Esophagus mucosa (tissue), 1 donor: ENCODE data around the gene GUCD1. TPM values are rescaled to one million over a fixed set of nuclear protein-coding genes. Genes with fewer than 3 reads are reported as not detected.

ENCODE experiments used
- ATAC-seq: fragments of 200-7000 bp; cut with Tn5 transposase; one replicate; pipeline ENCODE4 v1.9.1; 2020
- total RNA-seq: library from RNA; stranded (reverse); gene quantifications from one replicate; pipeline ENCODE4 v1.2.4, GENCODE V29; 2023
- donor health status: DM: yes; HTN: yes; CAD: no.

Gene GUCD1
- total RNA-seq, 1 donor from 2014 or later, result 50.1 TPM

DNA sequence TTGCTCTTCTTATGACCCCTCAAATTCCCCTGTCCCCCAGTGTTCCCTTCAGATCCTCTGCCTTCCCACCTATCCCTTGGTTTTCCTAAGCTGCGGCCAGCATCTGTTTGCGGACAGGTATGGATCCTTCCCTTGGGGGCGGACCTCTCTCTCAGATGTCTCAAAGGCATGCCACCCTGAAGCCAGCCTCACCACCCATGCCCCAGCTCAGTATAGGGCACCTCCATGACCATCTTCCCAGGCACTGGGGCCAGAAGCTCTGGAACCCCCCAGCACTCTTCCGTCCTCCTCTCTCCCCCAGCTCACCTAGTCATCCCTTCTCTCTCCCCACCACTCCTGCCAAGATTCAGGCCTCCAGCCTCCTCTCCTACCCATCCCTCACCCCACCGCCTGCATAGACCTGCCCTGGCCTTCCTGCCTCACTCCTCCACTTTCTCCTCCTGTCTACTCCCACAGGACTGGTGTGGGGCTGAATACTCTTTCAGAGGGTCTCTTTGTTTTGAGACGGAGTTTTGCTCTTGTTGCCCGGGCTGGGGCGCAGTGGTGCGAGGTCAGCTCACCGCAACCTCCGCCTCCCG, 35.7 kb upstream of the GUCD1 start:
- no peak for ATAC-seq

DNA sequence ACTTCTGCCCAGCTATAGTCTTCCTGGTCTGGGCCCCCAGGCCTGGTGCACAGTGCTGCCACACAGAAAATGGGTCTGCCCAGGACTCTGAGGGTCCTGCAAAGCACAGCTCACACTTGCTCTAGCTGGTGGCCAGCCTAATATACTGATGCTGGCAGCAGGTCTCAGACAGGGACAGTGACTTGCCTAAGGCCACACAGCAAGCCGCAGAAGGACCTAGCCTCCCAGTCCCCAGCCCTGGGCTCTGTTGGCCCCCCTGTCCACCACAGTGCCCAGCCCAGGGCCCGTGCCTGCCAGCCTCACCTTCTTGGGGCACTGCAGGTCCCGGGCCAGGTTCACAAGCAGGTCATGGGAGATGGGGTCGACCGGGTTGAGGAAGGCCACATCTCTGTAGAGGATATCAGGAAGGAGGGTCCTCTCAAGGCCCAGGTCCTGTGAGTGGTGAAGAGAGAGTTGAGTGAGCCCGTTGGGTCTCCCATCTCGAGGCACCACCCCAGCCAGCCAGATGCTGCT, 34.6 kb upstream of the GUCD1 start:
- no peak for ATAC-seq

DNA sequence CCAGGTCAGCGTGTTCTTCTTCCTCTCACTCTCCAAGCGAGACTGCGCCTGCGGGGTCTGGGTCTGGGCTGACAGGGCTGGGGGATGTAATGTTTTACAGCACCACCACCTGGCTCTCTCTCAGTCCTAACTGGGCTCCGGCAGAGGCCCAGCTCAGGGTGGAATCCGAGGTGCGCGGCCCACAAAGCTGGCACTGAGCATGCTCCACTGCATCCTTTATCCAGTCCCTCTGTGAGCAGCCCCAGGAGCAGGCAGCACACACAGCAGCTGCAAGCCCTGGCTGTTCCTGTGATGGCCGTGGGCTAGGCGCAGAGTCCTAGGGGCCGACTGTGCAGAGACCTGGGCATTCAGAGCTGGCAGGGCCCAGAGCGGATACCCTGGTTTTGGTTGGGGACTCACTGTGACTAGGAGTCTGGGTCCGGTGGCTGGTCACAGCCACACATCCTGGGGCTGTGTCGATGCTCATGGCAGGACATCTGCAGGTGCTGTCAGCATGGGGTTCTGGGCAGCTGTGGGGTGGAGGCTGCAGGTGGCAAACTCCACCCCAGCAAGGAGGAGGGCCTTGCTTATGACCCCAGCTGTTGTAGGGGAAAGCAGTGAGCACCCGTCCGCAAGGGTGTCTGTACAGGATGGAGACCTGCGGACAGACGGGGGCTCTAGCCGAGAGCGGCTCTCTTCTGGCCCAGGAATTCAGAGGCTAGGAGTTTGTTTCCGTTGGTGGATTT, 34.0 kb upstream of the GUCD1 start:
- ATAC-seq, result no peak

DNA sequence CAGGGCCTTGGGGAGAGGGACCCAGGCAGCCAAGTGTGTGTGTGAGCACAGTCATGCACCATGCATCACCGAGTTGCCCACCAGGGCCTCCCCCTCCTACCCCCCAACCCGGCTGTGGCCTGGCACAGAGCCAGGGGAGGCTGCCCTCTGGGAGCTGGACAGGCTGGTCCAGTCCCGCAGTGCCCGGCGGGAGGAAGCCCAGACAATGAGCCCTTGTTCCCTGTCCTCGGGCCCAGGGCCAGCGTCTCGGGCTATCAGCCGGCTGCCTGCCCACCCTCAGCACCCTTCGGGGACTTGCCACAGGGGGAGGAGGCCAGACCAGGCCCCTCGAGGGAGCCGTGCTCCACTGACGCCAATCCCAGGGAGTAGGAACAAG, 33.4 kb upstream of the GUCD1 start:
- no peak for ATAC-seq

DNA sequence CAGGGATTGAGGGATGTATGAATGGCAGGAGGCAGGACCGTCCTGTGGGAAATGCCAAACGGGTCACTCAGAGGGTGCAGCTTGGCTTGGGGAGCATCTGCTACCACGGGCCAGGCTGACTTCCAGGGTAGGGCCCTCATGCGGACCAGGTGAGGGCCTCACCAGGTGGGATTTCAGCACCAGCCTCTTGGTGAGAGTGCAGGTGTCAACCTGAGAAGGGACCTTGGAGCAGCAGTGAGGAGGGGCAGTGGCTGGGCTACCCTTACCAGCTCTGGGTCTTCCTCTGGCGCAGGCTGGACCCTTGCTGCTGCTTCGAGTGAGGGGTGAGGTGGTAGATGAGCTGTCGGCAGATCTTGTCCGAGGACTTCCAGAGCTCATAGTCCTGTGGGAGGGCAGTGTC, 33.0 kb upstream of the GUCD1 start:
- no peak for ATAC-seq

DNA sequence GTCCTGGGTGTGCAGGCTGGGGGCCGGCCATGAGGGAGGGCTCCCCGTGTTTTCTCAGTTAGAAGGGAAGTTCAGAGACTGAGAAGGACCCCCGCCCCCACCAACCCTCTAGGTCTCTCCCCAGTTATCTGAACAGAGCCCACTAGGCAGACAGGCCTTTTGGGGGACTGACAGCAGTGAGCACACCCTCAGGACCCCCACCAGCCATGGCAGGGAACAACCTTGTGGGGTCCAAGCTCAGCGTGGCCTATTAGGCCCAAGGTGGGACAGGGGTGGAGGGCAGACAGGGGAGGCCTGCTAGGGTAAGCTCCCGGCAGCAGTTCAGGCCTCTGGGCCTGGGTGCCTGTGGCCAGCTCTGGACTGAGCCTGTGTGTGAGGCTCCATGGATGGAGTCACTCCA, 32.3 kb upstream of the GUCD1 start:
- ATAC-seq, result no peak

DNA sequence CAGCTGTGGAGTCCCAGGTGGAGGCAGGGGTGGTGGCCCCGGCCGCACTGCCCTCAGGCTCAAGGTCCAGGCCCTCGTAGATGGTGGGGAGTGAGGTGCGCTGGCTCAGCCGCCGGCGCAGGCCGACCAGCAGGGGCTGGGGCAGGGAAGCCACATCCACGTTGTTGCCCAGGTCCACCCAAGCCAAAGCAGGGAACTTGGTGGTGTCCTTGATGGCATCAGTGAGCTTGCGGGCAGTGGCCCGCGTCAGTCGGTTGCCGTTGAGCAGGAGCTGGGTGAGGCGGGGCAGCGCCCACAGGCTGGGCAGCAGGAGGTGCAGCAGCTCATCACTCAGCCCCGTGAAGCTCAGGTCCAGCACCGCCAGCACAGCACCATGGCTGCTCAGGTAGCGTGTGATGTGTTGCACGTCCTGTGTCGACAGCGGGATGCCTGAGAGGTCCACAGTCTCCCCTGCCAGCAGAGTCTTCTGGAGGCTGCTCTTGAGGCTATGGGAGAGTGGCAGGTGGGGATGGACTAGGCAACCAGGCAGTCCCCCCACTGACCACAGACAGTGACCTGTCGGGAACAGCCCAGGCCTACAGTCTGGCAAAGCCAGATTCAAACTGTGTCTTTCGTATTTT, 31.1 kb upstream of the GUCD1 start:
- ATAC-seq, result no peak

DNA sequence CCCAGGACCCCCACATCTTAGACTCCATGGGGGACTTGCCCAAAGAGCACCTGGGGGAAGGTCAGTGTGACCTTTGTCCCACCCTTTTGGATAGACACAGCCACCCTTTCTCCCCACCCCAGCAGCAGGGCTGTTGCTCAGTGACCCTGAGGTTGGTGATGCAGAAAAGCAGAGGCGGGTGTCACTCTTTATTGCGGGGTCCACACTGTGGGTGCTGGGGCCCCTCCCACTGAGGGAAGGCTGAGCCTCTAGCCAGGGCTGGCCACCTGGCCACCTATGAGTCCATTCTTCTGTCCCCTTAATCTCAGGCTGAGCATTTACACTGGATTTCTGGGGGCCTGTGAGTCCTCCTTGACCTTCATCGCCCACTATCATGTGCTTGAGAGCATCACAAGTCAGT, 30.5 kb upstream of the GUCD1 start:
- ATAC-seq, result no peak

DNA sequence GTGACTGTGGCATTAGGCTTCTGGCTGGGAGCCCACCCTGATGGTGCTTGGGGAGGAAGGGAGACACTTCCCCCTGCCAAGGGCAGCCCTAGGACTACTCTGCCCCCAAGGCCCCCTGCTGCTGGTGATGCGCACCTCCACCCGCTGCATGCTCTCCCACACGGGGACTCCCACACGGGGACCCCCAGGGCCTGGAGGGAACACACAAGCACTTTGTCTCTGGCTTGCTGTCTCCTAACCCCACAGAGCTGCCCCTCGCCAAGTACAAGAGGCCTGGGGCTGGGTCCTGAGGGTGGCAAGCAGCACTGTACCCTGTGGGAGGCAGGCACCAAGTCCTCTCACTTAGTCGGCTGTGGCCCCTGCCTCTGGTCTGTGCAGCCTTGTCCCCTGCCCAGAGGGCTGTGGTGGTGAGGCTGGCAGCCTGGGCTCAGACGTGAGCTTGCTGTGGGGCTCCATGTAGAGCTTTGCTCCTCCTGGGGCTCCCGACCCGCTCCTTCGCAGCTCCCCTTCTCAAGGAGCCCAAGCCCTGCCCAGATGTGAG, 30.0 kb upstream of the GUCD1 start:
- ATAC-seq, result no peak

DNA sequence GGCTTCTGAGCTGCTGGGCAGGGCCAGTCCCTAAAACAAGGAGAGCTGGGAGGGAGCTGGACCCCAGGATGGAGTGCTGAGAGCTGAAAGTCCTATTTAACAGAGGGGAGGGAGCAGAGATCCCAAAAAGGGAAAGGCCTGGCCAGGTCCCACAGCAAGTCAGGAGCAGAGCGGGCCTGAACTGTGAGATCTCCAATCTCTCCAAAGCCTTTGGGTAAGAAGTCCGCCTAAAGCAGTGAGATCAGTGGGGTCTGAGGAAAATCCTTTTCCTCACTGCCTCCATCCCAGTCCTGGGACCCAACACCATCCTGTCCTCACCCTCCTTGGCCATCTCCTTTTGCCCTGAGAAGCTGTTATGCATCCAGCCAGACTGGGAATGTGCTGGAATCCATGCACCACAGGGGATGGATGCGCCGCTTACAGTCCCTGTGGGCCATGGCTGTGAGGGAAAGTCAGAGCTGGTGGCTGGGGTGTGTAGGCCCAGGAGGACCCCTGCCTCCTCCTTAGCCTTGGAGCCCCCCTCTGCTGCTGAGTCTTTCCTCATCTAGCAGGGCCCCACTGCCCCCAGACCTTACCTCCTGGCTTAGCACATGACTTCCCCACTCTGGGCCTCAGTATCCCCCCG, 29.3 kb upstream of the GUCD1 start:
- ATAC-seq, result no peak

DNA sequence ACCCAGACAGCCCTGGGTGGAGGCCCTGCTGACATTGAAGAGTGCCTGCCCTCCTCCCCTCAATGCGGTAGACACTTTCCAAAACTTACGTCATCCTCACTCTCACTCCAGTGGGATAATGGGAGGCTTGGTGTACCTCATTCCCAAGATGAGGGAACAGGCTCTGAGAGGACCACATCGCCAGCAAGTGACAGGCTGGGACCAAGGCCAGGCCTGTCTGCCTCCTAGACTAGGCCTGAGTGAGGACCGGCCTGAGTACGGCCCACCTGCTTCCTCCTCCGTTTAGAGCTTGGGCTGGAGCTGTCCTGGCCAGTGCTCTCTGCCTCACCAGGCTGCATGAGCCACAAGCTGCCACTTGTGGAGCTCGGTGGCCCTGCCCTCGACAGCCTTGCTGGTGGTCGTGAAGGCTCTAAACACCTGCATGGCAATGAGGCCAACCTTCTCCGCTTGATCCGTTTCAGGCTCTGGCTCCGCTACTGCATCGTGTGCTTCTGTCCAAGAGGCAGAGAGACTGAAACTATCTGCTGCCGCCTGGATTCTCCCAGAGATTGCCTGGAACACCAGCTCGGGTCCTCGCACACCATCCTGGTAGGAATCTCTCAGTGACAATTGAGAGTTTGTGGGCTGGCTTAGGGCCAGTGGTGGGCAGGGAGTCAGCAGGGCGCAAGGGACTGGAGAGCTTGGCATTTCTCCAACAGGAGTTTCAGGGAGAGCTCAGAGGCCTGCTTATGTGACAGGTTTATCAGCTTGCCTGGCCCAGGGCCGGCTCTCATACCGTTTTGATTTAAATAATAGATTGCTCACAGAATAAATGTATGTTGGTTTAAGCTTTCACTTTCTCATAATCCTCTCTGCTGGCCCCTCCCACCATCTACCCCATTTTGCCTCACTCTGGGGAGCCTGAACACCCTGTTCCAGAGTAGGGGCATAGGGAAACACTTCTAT, 28.6 kb upstream of the GUCD1 start:
- peak; percentile 4 for ATAC-seq

DNA sequence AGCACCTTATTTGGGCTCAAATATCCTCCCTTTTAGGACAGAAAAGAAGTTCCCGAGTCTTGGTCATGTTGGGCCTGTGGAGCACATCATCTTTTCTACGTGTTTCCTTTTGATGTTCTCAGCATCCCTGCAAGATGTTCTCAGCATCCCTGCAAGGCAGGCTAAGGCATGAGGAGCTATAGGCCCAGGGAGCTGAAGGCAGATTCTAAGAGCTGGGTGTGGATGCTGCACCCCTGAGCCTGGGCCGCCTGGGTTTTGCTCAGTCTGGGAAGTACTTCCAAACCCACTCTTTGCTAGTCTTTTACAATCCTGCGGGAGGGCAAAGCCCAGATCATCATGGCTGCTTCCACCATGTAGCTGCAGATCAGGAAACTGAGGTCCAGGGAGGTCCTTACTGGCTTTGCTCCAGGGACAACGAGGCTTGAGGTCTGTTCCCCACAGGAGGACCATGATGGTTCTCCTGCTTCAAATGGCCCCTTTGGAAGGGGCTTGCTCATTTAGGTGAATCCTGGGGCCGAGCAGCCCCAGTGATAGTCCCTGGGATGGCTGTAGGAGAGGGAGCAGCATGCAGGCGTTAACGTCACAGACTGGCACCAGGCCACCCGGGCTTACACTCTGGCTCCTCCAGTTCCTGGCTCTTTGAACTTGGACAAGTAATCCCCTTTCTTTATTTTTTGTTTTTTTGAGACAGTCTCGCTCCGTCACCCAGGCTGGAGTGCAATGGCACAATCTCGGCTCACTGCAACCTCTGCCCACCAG, 27.3 kb upstream of the GUCD1 start:
- peak; percentile 33 for ATAC-seq

DNA sequence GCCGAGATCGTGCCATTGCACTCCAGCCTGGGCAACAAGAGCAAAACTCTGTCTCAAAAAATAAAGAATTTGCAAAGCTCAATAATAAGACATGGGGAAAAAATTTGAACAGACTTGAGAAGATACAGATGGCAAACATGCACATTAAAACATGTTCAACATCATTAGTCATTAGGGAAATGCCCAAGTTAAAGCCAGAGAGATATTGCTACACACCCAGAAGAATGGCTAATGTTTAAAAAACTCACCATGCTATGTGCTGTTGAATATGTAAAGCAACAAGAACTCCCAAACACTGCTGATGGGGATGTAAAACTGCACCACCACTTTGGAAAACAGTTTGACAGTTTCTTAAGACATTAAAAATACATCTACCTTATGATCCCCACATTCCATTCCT, 25.3 kb upstream of the GUCD1 start:
- peak; percentile 55 for ATAC-seq

DNA sequence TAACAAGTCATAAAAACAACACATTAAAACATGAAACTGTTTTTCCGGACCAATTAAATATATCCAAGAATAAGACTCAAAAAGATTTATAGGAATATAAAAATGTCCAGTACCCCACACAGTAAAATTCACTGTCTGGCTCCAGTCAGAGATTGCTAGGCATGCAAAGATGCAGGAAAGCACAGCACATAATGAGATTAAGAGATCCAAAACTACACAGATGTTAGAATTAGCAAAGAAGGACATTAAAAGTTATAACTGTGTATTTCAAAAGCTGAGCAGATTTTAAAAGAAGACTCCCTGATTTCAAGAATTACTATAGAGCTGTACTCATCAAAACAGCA, 24.3 kb upstream of the GUCD1 start:
- ATAC-seq, result no peak

DNA sequence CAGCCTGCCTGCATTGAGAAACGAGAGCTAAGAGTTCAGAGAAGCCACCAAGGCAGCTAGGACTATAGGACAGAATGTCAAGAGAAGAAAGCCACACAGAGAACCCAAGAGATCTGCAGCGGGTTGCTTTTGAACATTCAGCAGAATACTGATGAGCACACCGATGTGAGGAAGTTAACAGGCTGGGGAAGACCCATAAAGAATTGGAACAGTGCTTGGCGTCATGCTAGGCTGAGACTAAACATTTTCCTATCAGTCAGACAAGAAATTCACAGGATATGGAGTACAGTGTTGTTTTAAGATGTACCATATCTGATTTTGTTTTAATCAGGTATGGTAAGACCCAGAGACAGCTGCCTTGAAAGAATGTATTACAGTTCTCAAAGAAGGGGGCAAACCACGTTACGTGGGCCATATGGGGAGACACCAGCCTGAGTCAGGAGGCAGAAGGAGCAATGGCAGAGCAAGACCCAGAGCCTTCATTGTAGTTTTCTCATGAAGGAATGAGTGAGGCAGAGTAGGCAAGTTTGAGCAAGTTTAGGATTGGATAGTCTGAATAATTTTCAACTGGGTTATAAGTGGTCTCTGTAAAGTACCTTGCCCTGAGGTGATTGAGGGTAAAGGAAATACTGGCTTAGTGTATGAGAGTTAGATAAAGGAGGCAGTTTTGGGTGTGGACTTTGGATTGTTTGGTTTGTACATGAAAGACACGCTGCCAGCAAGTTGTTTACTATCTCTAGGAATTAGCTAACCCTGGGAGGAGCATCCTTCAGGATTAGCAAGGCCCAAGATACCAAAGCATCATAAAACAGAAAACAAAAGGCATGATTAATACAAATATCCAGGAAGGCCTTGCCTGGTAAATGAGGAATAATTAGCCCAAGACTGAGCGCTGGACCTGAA, 23.7 kb upstream of the GUCD1 start:
- peak; percentile 78 for ATAC-seq

DNA sequence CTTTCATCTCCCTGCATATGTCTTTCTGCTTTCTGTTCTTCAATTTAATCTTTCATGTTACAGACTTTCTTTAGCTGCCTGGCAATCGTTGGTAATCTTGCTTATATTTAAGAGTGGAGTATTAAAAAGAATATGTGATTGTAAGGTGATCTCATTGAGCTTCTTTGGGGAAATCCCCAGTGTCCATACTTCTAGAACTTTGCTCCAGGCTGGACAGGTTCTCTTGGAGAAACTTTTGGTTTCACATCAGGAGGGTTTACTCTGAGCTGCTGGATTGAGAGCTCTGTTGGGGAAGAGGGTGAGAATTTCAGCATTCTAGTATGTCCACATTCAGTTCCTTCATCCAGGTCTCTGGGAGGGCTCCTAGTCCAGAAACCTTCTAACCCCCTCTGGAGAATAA, 21.8 kb upstream of the GUCD1 start:
- no peak for ATAC-seq

DNA sequence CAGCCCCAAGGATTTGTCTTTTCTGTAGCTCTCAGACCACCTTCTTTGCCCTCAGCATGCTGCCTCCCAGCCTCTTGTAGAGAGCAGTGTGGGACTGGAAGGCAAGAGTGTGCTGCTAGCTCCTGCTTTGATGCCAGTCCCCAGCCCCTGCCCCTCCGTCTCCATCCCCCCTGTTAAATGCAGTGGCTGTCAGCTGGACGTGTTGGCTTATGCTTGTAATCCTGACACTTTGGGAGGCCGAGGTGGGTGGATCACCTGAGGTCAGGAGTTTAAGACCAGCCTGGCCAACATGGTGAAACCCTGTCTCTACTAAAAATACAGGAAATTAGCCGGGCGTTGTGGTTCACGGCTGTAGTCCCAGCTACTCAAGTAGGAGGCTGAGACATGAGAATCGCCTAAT, 16.3 kb upstream of the GUCD1 start:
- ATAC-seq, result no peak

DNA sequence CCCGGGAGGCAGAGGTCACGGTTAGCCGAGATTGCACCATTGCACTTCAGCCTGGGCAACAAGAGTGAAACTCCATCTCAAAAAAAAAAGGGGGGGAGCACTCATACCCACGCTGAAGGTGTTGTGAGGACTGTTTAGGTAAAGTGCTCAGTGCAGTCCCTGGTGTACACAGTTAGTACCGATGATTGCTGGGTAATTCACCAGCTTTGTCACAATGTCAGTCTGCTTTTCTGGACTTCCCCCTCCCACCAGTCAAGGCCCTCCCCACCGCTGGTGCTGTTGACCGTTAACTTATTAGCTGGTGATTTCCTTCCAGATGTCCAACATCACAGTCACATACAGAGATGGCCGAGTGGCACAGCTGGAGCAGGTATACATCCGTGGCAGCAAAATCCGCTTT, 12.7 kb upstream of the GUCD1 start:
- ATAC-seq, result no peak

DNA sequence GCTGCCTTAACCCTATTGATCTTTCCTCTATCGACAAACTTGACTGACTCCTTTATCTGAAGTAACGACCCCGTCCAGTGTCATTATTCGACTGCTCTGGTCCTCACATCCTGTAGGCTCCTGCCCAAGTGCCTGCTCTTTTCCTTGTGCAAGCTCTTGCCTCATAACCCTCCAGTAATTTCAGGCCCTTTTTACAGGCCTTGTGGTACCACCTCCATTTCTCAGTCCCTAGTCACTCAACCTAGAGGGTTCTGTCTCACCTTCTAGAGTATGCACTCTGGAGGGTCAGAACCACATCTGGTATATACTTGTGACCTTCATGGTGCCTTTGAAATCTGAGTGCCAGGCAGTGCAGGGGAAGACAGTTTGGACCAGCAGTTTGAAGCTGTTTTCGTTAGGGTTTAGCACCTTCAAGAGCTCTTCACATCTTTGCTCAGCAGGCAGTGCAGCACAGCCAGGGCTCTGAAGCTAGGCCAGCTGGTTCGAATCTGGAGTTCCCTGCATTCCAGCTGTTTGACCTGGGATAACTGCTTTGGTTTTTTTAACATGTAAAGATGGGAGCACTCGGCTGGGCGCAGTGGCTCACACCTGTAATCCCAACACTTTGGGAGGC, 12.1 kb upstream of the GUCD1 start:
- no peak for ATAC-seq

DNA sequence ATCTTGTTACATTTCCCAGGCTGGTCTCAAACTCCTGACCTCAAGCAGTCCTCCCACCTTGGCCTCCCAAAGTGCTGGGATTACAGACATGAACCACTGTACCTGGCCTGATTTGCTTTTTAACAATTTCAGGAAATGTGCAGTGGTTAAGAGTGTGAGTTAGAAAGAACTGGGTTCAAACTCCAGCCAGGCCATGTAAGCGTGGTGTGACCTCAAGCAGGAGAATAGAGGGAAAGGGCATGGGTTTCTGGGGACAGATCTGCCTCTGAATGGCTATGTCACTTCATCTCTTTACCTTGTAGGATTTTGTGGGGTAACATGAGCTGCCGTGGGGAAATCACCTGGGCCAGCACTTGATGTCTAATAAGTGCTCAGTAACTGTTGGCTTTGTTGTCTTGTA, 10.1 kb upstream of the GUCD1 start:
- ATAC-seq, result no peak
